ENCODE results near the gene SOWAHD. TPM values are rescaled to one million over a fixed set of nuclear protein-coding genes. Genes with fewer than 3 reads are reported as not detected.
A peak's percentile ranks its signal among the peaks of the same experiment; 100 is the strongest.

SOWAHD gene
- total RNA-seq, 1 donor from 2014 or later = 0.54 TPM

DNA sequence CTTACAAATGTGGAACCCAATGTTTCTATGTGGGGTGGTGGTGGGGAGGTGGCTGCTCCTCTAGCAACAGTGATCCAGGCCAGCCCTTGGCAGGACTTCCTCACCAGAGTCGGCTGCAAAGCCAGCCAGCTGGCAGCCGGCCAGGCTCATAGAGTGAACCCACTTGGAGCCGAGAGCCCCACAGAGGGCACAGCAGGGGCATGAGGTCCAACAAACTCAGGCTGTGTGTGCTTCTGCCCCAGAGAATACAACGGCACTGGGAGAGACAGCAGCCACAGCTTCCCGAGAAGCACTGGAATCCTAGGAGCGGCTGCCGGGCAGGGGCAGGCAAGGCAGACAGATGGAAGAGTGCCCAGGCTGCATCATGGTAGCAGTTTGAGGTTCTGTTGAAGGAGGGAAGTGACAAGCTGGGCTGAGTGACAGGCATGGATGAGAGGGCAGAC, 23.5 kb upstream of the SOWAHD start:
- H4K20me1 ChIP-seq (ENCODE audit: insufficient read depth, low read length) = no peaks in the 10 kb centered on the region
- H3K36me3 Mint-ChIP-seq (ENCODE audit: low read depth, unreplicated experiment) = no peaks in the 10 kb centered on the region
- H3K4me1 Mint-ChIP-seq (ENCODE audit: low read depth, unreplicated experiment) = no peaks in the 10 kb centered on the region
- DNase-seq (ENCODE audit: low read depth) (no peak), FAIRE-seq (peak; percentile 50)
- H3K4me3 Mint-ChIP-seq (ENCODE audit: unreplicated experiment) = no peak overlapping the region
- no peaks in the 10 kb centered on the region for H3K9me3 ChIP-seq (ENCODE audit: insufficient read depth, low read depth, low read length)
- H3K9me3 Mint-ChIP-seq (ENCODE audit: unreplicated experiment) = peaks cover 3% of the 10 kb centered on the region
- H3K27me3 Mint-ChIP-seq (ENCODE audit: low read depth, unreplicated experiment) = peaks cover 7% of the 10 kb centered on the region
- no peak overlapping the region for H3K27ac Mint-ChIP-seq (ENCODE audit: unreplicated experiment)
- no peak overlapping the region for H3K9ac ChIP-seq (ENCODE audit: low read length)
- H2AFZ ChIP-seq (ENCODE audit: low read depth, low read length) = no peak overlapping the region
- no peak overlapping the region for H3K27ac ChIP-seq (ENCODE audit: low read depth, low read length)
- H3K4me3 ChIP-seq (ENCODE audit: insufficient read depth, low read depth, low read length) = no peak overlapping the region
- no peaks in the 10 kb centered on the region for H3K4me1 ChIP-seq (ENCODE audit: insufficient read depth, low read length)
- H3K79me2 ChIP-seq (ENCODE audit: insufficient read depth, low read length) = no peaks in the 10 kb centered on the region
- no peak overlapping the region for H3K4me2 ChIP-seq (ENCODE audit: low read length)
- TF ChIP-seq, protein P1, sequence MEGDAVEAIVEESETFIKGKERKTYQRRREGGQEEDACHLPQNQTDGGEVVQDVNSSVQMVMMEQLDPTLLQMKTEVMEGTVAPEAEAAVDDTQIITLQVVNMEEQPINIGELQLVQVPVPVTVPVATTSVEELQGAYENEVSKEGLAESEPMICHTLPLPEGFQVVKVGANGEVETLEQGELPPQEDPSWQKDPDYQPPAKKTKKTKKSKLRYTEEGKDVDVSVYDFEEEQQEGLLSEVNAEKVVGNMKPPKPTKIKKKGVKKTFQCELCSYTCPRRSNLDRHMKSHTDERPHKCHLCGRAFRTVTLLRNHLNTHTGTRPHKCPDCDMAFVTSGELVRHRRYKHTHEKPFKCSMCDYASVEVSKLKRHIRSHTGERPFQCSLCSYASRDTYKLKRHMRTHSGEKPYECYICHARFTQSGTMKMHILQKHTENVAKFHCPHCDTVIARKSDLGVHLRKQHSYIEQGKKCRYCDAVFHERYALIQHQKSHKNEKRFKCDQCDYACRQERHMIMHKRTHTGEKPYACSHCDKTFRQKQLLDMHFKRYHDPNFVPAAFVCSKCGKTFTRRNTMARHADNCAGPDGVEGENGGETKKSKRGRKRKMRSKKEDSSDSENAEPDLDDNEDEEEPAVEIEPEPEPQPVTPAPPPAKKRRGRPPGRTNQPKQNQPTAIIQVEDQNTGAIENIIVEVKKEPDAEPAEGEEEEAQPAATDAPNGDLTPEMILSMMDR (IDR thresholded peaks at IDR 0.05; ENCODE audit: insufficient read depth, low read depth, low read length) = no peak
- TF ChIP-seq EZH2 (IDR thresholded peaks at IDR 0.05; ENCODE audit: insufficient read depth, low read length) = no peak
- H3K36me3 ChIP-seq (ENCODE audit: insufficient read depth, low read length) = no peaks in the 10 kb centered on the region
- H3K27me3 ChIP-seq (ENCODE audit: insufficient read depth, low read length) = no peaks in the 10 kb centered on the region

DNA sequence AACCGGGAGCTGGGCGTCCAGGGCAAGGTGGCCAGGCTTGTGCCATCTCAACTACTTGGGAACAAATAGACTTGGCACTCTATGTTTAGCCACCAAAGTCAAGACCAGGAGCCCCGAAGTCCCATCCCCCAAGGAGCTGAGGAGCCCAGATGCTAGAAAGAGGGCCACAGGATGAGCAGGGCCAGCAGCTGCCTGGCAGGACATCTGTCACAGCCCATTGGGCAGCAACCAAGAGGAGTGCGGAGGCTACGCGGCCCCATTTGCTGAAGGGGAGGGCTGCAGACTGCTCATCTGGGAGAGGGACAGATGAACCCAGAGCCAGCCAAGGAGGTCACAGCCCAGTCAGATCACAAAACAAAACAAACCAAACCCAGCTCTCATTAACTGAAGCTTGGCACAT, 22.9 kb upstream of the SOWAHD start:
- no peak overlapping the region for H3K27ac Mint-ChIP-seq (ENCODE audit: unreplicated experiment)
- peaks cover 7% of the 10 kb centered on the region for H3K27me3 Mint-ChIP-seq (ENCODE audit: low read depth, unreplicated experiment)
- no peaks in the 10 kb centered on the region for H3K36me3 Mint-ChIP-seq (ENCODE audit: low read depth, unreplicated experiment)
- DNase-seq (ENCODE audit: low read depth) = no peak
- Histone ChIP-seq H3K36me3 (ENCODE audit: insufficient read depth, low read length) (no peaks in the 10 kb centered on the region), H3K27ac (ENCODE audit: low read depth, low read length) (no peak overlapping the region), H3K79me2 (ENCODE audit: insufficient read depth, low read length) (no peaks in the 10 kb centered on the region), H3K27me3 (ENCODE audit: insufficient read depth, low read length) (no peaks in the 10 kb centered on the region), H3K4me3 (ENCODE audit: insufficient read depth, low read depth, low read length) (no peak overlapping the region), H2AFZ (ENCODE audit: low read depth, low read length) (no peak overlapping the region), H3K4me1 (ENCODE audit: insufficient read depth, low read length) (no peaks in the 10 kb centered on the region), H4K20me1 (ENCODE audit: insufficient read depth, low read length) (no peaks in the 10 kb centered on the region), H3K4me2 (ENCODE audit: low read length) (no peak overlapping the region), H3K9ac (ENCODE audit: low read length) (no peak overlapping the region), H3K9me3 (ENCODE audit: insufficient read depth, low read depth, low read length) (no peaks in the 10 kb centered on the region)
- TF ChIP-seq, protein P1 (IDR thresholded peaks at IDR 0.05; ENCODE audit: insufficient read depth, low read depth, low read length) = no peak
- H3K4me1 Mint-ChIP-seq (ENCODE audit: low read depth, unreplicated experiment) = no peaks in the 10 kb centered on the region
- no peak overlapping the region for H3K4me3 Mint-ChIP-seq (ENCODE audit: unreplicated experiment)
- no peak for FAIRE-seq
- H3K9me3 Mint-ChIP-seq (ENCODE audit: unreplicated experiment) = peaks cover 3% of the 10 kb centered on the region

DNA sequence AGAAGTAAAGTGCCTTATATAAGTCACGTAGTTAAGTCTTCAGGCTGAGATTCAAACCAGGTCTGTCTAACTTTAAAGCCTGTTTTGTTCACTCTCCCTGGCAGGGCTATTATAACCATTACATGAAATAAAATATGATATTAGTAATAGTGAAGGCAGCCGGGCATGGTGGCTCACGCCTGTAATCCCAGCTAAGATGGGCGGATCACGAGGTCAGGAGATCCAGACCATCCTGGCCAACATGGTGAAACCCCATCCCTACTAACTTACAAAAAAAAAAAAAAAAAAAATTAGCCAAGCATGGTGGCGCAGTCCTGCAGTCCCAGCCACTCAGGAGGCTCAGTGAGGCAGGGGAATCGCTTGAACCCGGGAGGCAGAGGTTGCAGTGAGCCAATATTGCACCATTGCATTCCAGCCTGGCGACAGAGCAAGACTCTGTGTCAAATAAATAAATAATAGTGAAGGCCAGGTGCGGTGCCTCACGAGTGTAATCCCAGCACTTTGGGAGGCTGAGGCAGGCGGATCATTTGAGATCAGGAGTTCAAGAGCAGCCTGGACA, 22.1 kb upstream of the SOWAHD start:
- no peaks in the 10 kb centered on the region for H3K36me3 ChIP-seq (ENCODE audit: insufficient read depth, low read length)
- no peaks in the 10 kb centered on the region for H4K20me1 ChIP-seq (ENCODE audit: insufficient read depth, low read length)
- DNase-seq (ENCODE audit: low read depth) (no peak), FAIRE-seq (no peak)
- H3K4me3 Mint-ChIP-seq (ENCODE audit: unreplicated experiment) = no peak overlapping the region
- H3K9me3 Mint-ChIP-seq (ENCODE audit: unreplicated experiment) = peaks cover 3% of the 10 kb centered on the region
- H3K27ac Mint-ChIP-seq (ENCODE audit: unreplicated experiment) = peak overlapping the region; percentile 34
- no peaks in the 10 kb centered on the region for H3K36me3 Mint-ChIP-seq (ENCODE audit: low read depth, unreplicated experiment)
- H3K9me3 ChIP-seq (ENCODE audit: insufficient read depth, low read depth, low read length) = no peaks in the 10 kb centered on the region
- TF ChIP-seq, protein P1 (IDR thresholded peaks at IDR 0.05; ENCODE audit: insufficient read depth, low read depth, low read length) = no peak
- TF ChIP-seq EZH2 (IDR thresholded peaks at IDR 0.05; ENCODE audit: insufficient read depth, low read length) = no peak
- peaks cover 7% of the 10 kb centered on the region for H3K27me3 Mint-ChIP-seq (ENCODE audit: low read depth, unreplicated experiment)
- H3K4me1 Mint-ChIP-seq (ENCODE audit: low read depth, unreplicated experiment) = no peaks in the 10 kb centered on the region
- H3K9ac ChIP-seq (ENCODE audit: low read length) = no peak overlapping the region
- no peak overlapping the region for H3K4me2 ChIP-seq (ENCODE audit: low read length)
- H3K4me1 ChIP-seq (ENCODE audit: insufficient read depth, low read length) = no peaks in the 10 kb centered on the region
- no peak overlapping the region for H2AFZ ChIP-seq (ENCODE audit: low read depth, low read length)
- no peaks in the 10 kb centered on the region for H3K27me3 ChIP-seq (ENCODE audit: insufficient read depth, low read length)
- H3K79me2 ChIP-seq (ENCODE audit: insufficient read depth, low read length) = no peaks in the 10 kb centered on the region
- H3K27ac ChIP-seq (ENCODE audit: low read depth, low read length) = no peak overlapping the region
- no peak overlapping the region for H3K4me3 ChIP-seq (ENCODE audit: insufficient read depth, low read depth, low read length)

All from astrocyte (in vitro differentiated cells and primary cell).